Gastrocnemius medialis (tissue), 4 donors: ENCODE results near the gene TRIP12.

Source experiments
- CTCF ChIP-seq, 5 experiments: fragments of 450-650 bp in 3 of 5; fragments of 200-600 bp in 2 of 5; sonication (generic) in 2 of 5; IDR thresholded peaks in 4 of 5; conservative IDR thresholded peaks in 1 of 5; 1 replicate in 4 of 5; 2 replicates in 1 of 5; pipeline ENCODE4 v1.5.1; 2016 to 2019; ENCODE audit warnings: antibody characterized with exemption in 5 of 5, mild to moderate bottlenecking in 3 of 5, moderate library complexity in 3 of 5
- POLR2A ChIP-seq, 2 donors: fragments of 450-650 bp; IDR thresholded peaks; one replicate each; pipeline ENCODE4 v1.6.1; 2017; ENCODE audit warnings: antibody characterized with exemption in 2 of 2, mild to moderate bottlenecking in 2 of 2, moderate library complexity in 2 of 2

- TF ChIP-seq POLR2A (IDR thresholded peaks at IDR 0.05): no peak
- no peak for TF ChIP-seq CTCF (IDR thresholded peaks at IDR 0.05 in 4 of 5, conservative IDR thresholded peaks at IDR 0.05 in 1 of 5)
Observed at GRCh38 chr2:229752970-229753729, 168.7 kb downstream of the TRIP12 start.
